RCC 7860 (cell line): ENCODE data around the gene PRKCQ.

ENCODE experiments used
- DNase-seq: peaks from one replicate; pipeline ENCODE4 v3.0.0-alpha.2; 2015; ENCODE audit warnings: low spot score
- FAIRE-seq: peaks from 2 replicates; lab custom pipeline; 2012; peaks lifted over from hg19 to GRCh38; lab: Jason Lieb, UNC

PRKCQ gene

DNA sequence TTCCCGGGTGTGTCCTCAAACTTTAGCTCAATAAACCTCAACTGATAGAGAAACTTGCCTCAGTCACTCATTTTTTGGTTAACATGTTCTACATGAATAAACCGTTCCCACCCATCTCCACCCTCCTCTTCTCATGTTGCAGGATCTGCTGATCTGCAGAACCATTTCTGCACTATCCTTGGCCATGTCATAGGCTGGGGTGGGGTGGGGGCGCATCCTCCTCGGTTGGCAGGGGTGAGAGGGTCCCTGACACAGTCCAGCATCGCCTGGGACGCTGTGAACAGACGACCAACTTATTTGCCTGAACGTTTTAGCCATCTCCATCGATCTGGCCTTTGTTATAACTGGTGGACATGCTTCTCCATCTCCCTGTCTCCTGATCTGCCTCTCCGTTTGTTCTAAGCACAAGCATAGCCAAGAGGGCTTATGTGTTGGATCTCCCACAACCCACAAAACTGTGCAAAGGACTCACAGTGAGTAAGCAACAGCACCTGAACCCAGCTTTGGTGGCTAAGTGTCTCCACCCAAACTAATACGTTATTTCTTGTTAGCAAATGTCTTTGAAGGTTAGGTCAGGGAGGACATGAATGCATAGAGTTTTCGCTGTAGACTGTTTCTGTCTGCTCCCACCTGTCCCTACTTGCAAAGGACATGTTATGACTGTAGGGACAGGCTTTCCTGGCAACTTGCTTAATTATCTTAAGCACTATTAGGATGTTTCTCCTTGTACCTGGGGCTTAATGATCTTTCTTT lies 51.7 kb downstream of the PRKCQ start:
- no peak for FAIRE-seq

DNA sequence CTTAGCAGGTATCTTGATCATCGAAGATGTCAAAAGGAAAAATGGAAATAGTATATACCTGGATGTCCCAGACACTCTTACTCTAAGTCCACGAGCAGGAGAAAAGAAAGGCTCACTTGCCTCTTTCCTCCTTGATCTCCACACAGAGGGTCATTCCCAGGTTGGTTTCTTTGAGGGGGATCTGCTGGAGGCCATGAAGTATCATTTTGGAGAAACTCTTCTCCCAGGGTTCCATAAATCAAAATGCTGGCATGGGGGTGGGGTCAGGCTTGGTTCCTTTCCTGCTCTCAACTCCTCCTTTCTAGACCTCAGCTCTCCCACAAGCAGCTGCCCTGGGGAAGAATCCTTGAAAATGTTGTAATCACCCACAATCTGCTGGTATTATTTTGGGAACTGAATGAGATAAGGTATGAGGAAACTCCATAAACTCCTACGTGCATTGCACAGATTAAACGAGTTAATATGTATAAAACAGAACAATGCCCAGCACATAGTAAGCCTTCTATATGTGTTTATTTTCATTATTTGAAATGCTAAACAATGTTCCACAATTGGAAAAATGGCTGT lies 54.4 kb downstream of the PRKCQ start:
- no peak for FAIRE-seq

More for the DNA sequence above, 51.7 kb downstream of the PRKCQ start:
- no peak for DNase-seq

DNA sequence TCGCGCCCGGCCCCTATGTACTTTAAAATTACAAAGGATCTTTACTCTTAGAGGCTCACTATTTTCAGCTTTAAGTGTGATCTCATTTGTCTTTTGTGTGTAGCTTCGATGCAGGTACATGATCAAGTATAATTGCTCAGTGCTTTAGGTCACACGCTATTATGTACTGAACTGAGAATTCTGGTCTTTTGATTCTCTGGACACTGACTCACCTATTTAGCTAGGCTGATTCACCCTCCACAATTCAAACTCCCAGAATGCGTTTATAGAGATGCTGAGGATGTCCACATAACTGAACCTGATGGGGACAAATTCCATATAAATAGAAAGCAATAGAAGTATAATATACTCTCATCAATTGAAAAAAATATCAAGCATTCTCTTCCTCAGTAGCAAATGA lies 57.8 kb downstream of the PRKCQ start:
- no peak for FAIRE-seq
- peak; percentile 39 for DNase-seq

More for the DNA sequence above, 54.4 kb downstream of the PRKCQ start:
- DNase-seq, result no peak

DNA sequence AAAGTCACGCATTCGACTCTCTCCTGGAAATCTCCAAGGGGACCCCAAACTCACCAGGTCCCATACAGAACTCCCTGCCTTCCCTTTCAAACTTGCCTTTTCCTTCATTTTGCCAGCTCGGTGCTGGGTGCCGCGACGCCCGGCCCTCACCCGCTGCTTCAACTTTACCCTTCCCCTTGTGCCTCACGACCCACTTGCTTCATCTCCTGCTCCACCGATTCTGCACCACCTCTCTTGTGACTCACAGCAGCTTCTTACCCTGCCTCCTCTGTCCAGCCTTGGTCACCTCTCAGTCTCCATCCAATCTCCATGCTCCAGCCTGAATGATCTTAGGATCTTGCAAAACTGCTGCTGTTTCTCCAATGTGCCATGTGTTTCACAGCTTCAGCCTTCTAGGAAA lies 59.9 kb downstream of the PRKCQ start:
- FAIRE-seq, result no peak
- no peak for DNase-seq

DNA sequence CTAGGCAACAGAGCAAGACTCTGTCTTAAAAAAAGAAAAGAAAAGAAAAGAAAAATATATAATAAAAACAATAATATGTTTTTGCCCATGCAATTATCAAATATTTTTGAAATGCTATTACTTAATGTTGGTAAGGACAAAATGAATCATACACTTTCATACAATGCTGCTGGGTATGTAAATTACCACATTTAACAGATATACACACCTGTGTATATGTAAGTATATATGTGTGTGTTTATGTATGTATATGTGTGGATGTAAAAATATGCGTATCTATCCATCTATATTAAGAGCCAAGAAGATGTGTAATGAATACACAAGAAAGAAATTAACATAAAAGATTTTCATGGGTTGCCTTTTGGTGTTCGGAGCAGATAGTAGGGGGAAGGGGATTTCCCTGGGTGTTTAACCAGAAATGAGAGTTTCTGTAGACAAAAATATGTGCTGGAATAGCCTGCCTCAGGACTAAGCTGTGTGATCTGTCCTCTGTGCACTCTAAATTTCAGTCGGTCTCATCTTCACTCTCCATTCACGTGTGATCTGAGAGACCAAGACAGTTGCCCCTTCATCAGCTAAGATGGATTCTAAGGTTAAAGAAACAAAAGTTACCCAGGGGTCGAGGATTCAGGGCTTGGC lies 61.2 kb downstream of the PRKCQ start:
- DNase-seq (no peak), FAIRE-seq (no peak)

DNA sequence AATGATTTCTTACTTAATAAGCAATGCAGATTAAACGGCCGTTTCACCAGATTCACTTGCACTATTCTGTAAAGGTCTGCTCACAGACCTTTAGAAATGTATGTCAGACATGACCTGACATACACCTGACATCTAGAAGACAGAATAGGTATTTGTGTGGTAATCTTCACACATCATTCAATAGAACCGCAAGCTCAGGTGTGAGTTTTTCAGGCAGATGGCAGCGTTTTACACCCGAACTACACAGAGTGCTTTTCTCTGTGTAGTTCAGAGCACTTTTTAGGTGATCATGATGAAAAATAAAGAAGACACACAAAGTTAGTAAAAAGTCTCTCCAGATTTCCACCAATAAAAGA lies 63.2 kb downstream of the PRKCQ start:
- FAIRE-seq (no peak), DNase-seq (no peak)

DNA sequence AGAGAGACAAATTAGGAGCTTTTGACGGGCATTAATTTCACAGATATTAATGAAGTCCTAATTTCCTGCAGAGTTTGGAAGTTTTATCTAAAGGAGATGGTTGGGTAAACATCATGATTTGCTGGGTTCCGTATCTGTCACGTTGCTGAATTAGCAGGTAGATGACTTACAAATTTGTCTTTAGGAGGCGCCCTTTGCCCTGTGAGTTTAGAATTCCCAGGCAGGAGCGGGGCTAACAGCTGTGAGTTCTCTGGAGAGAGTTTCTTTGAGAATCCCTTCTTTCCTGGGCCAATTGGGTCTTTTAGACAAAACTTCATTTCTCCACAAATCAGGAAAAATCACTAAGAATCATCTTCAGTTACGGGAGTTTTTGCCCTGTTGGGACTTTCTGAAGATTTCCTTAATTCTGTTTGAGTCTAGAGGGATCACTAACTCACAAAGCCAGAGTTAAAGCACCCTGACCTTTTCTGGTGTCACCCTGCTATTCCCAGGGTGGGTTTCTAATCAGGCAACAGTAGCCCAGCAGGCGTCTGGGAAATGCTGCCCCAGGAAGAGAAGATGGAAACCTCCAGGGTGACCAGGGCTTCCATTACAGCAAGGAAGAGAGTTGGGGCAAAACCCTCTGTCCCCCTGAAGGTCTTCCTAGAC lies 63.7 kb downstream of the PRKCQ start:
- DNase-seq (no peak), FAIRE-seq (no peak)

DNA sequence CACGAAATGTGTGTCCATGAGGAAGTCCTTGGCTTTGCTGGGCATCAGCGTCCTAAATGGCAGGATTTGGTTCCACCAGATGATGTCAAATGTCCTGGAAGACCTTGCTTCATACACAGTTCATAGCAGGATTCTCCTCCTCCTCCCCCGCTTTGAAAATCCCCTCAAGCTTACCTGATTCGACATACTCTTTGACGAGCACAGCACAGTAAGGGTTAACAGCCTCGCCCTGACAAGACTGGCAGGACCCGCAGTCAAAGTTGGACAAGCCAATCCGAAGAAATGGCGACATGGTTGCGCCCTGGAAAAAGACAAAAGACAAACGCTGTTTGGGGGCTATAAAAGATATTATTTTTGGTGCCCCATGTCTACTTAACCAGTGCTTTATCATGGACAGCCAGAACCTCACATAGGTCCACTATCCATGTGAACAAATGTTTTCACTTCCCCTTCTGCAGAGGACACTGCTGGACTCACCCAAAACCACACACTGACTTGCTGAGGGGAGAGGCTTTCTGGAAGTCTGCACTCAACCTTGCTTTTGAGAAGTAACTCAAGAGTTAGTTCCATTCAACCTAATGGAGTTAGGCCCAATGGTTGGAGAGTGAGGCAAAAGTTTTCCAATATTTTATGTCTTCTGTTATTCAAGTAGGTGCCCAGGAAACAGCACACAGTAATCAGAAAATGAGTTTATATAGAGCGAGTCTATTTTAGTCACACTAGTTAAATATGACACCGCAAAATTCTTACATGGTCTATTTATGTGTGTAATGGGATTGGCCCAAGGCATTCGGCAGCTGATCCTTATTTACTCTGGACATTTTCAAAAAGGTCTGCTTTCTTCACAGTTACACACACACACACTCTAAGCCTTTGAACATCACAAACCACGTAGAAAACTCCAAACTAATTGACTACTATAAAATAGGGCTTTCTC lies 65.0 kb downstream of the PRKCQ start:
- no peak for FAIRE-seq
- DNase-seq, result no peak

DNA sequence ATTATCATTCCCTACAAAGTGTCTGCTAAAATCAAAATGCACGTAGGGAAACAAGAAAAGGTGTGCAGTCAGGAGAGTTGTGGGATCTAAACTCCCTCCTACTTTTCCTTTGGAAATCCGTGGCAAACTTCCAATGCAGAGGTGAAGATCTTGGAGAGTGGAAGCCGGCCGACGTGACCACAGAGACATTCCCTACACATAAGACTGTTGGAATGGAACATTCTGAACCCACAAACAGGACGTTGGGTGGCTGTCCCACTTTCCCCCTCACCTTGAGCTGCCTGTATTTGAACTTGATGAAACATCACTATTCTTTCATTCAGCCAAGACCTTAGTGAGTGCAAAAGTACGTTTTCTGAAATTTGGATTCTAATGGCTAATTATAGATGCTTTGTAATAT lies 65.9 kb downstream of the PRKCQ start:
- no peak for FAIRE-seq

DNA sequence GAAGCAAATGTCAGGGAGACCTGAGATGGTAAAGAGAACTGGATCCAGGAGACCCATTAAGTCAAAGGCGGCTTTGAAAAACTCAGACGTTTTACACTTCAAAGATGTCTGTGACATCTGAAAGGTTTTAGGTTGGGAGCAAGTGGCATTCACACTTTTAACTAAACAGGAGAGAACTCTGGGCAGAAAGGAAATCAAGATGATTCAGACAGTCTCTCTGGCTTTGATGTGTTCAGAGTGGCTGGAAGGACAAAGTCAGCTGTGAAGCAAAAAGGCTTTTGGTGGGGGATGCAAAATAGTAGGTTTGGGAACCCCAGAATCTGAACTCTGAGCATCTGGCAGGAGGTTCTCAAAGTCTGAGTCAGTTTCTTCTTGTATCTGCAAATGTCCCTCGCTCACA lies 66.6 kb downstream of the PRKCQ start:
- DNase-seq (no peak), FAIRE-seq (no peak)

More for the DNA sequence above, 65.9 kb downstream of the PRKCQ start:
- DNase-seq, result no peak

DNA sequence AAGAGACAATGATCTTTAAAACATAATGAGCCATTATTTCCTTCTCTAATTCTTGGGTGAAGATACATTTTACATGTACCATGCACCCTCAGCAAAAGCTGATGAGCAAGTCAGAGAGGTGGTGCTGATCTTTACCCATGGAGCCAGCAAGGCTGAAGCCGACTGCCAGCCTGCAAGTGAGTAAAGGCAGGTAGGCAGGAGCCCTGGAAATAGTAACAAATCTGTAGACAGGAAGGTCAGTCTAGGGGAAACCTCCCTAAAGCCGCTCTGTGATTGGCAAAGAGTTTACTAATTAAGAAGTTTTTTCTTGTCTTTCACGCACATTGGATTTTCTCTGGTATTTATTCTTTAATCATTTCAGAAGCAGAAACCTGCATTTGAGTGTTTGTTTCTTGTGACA lies 67.9 kb downstream of the PRKCQ start:
- no peak for FAIRE-seq
- DNase-seq, result no peak

DNA sequence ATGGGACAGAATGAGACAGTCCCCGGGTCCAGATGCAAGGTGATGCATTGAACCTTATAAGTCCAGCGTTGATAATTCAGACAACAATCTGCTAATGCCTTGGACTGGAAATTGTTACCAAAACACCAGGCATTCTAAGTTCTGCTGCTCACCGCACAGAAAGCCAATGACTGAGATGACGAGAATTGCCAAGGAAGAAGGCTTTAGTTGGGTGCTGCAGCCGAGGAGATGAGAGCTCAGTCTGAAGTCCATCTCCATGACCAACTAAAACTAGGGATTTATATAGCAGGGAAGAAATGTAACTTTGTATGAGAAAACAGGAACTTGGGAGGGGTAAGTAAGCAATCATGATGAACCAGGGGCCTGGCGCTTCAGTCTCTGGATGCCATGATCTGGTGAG lies 68.7 kb downstream of the PRKCQ start:
- DNase-seq (no peak), FAIRE-seq (no peak)

DNA sequence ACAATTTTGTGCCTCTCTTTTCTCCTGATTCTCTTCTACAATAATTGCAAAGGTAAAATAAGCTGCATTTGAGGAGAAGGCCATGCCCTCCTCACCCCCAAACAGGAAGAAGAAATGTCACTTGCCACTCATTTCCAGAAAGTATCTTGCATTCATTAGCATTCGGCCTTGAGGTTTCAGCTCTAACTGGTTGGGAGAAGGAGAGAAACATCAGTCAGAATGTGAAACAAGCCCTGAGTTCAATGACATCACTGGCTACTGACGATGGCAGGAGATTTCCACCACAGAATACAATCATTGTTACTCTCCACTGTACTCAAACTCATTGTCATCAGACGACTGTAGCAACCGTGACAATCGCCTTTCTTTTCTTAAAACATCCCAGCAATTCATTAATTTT lies 72.8 kb downstream of the PRKCQ start:
- FAIRE-seq (no peak), DNase-seq (no peak)

DNA sequence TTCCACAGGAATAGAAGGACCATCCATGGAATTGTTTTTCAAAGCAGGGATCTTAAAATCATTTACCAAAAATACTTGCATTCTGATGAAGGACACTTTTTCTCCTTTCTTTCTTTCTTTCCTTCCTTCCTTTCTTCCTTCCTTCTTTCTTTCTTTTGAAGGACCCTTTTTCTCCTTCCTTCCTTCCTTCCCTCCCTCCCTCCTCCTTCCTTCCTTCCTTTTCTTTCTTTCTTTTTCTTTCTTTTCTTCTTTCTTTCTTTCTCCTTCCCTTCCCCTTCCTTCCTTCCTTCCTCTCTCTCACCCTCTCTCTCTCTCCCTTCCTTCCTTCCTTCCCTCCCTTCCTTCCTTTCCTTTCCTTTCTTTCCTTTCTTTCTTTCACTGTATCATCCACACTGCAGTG lies 74.8 kb downstream of the PRKCQ start:
- FAIRE-seq, result no peak
- DNase-seq, result no peak

DNA sequence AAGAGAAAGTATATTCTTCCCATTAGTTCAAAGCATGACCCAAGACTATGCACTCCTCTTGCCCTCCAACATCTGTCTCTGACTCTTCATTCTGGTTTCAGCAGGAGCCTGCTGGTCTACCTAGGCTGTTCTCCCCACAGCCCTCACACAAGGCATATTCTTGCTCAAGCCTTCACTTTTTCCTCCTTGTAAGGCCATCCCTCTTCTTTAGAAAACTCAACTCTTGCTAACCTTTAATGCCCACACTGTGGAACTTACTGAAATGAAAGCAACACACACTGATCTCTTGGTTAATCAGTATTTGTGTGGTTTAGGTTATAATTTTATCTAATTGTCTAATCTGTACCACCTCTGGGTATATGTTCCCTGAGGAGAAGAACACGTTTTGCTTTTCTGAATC lies 75.8 kb downstream of the PRKCQ start:
- no peak for FAIRE-seq

DNA sequence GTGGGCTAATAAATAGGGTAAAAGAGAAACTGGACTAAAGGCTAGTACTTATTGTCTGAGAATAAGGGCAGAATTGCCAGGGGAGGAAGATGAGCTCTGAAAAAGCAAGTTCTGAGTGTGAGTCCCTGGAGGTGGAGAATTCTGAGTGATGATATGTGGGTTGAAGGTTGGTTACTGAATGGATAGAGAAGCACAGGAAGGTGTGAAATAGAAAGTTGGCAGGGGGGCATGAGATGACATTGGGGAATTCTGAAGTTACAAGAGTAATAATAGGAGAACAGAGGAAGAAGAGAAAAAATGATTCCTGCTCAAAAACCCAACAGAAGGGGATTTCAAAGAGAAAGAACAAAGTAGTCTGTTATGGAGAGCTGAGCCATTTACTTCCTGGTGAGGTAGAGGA lies 76.9 kb downstream of the PRKCQ start:
- FAIRE-seq (no peak), DNase-seq (no peak)

More for the DNA sequence above, 75.8 kb downstream of the PRKCQ start:
- no peak for DNase-seq

DNA sequence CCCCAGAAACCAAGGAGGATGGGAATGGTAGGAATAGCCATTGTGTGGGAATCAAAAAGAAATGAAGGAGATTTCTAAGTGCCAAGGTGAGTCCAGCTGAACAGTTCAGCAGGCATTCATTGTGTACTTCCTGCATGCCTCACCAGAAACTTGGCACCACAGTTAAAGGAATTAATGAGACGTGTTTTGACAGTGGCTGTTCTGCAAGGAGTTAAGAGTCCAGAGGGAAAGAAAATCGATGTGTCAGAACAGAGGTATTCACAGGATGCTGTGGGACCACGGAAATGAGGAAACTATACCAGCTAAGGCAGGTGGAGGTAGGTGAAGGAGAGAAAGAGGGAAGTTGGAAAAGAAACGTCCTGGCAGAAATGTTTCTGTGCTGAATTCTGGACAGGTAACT lies 78.1 kb downstream of the PRKCQ start:
- FAIRE-seq (no peak), DNase-seq (no peak)

DNA sequence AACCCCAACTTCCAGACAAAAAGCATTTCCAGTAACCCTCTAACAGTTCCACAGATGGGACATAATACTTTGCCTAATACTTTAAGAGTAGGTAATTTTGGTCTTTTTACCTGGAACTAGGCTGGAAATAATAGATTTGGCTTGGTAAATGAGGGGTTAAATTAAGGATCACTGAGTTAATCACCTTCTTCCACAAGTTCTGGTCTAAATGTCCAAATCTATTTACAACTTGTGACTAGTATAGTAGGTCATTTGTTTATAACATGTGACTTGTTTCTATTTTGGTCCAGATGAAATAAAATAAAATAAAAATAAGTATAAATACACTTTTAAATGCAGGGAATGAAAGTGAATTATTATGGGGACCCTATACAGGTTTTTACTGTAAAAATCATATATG lies 80.1 kb downstream of the PRKCQ start:
- DNase-seq, result no peak
- FAIRE-seq, result no peak

DNA sequence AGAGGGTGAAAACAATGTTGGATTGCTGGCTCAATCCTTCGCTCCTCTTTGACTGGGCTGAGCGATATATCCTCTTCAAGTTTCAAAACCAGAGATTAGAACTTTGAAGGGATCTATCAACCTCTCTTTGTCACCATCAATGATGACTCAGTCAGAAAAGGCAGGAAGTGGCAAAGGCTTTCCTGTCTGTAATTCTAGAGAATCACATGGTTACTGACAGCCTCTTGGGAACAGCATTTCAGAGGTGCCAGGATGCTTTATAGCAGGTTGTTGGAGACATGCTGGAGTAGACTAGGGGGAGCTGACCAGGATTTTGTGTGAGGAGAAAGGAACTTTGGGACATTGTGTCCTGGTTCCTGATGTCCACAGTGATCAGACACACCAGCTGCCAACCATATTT lies 81.3 kb downstream of the PRKCQ start:
- DNase-seq (peak; percentile 41), FAIRE-seq (no peak)

DNA sequence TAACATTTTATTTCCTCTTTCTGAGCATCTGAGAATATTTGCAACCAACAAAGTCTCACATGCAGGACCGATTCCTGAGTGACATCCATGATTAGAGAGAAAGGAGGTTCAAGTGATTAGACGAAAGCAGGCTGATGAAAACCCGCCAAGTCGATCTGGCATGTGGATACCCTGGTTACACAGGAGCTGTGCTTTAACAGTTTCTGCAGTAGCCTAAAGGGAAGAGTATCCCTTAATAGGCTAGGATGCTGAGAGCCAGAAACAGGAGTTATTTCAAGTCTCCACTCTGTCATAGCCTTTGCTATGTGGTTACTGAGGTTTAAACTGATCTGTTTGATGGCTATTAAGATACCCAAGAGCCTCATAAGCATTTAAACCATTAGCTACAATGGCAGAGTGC lies 82.5 kb downstream of the PRKCQ start:
- no peak for DNase-seq
- FAIRE-seq, result no peak
